Cortex of kidney (tissue), 1 donor: ENCODE data around the gene TM6SF1.
"Not testable (repeated sequence)": the region's sequence is repeated elsewhere in the genome, so short reads cannot be mapped to it uniquely, and the experiment has no call there.

Experiments
- DNase-seq: peaks from one replicate; lab custom pipeline; 2025; lab: John Stamatoyannopoulos, UW

TM6SF1 gene

DNA sequence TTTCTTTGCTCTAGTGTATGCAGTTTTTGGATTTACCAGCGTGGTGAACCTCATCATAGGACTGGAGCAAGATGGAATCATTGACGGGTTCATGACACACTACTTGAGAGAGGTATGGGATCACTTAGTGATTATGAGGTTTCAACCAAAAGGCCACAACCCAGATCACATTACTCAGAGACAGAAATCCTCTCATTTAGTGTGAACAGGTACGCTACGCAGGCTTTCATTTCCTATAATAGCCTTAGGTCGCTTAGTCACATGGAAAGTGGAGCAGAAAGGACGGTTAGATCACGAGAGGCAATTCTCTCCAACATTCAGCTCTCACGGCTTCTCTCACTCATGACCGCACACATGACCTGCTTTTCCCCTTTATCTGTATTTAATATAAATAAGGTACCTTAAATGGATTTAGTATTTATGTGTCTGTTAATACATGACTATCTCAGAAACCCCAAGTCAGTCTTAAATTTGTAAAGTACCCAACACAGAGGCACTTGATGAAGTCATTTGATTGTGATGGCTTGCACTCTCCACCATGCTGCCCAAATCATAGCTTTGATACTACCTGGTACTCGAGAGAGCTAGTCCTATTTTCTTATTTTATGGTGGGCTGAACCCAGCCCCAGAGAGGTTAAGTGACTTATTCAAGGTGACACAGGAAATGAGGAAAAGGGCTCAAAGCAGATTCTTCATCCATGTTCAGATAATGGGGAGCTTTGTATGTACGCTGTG is 8.6 kb downstream of the TM6SF1 start:
- no peak for DNase-seq

DNA sequence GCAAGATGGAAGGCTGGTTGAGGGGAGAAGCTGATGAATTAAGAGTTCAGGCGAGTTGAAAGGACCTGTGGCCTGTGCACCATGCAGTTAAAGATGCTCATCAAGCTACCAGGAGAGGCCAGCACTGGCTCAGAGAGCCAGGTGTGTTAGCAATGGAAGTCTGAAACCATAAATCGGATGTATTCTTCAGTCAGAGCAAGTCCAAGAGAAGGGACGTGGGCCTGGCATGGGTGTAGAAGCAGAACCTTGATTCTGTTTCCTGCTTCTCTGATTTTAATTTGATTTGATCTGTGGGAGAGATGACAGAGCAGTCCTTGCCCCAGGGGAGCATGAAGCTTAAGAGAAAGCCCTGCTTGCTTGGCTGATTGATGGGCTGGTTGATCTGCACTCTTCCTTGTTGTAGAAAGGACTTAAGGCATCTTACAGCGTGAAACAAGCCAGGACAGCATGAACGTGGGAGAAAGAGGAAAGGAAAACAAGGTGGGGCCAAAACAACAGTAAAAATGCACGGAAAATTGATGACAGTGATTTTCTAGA is 10.9 kb downstream of the TM6SF1 start:
- no peak for DNase-seq

- DNase-seq, result no peak
These were observed 11.5 kb downstream of the TM6SF1 start for GRCh38 chr15:83118968-83119367.

- no peak for DNase-seq
These were observed 12.6 kb downstream of the TM6SF1 start for GRCh38 chr15:83119968-83120581.

DNA sequence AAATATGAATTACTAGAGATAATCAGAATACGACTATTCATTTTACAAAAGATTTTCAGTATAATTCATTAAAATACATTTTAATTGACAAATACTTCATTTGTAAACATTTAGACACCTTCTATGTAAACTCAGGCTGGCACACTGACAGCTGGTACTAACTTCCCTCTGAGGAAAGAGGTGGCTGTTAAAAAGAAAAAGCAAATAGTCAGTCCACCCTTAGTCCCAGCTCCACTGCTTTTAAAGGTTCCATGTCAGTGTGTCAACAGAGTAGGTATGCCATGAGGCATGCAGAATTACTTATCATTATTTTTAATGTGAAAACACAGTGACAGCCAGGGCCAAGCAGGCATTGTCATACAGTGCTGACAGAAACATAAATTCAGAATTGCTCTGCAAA is 16.1 kb downstream of the TM6SF1 start:
- no peak for DNase-seq

- DNase-seq, result no peak
These were observed 20.2 kb downstream of the TM6SF1 start for GRCh38 chr15:83127547-83128150.

DNA sequence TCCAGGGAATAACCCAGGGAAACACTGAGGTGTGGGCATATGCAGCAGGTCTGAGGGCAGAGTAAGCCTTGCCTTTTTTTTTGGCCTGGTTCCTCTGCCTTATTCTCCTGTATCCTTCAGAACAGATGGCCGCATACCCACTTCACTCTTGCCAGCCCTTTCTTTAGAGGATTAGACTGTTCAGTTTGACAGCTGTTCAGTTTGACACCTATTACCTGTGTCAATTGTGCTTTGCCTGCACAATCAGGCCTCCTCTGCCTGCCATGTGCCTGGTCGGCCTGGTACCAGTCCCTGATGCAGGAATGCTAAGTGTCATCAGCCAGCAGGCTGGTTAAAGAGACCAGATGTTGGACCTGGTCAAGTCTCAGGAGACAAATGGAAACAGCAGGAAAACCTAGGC is 22.3 kb downstream of the TM6SF1 start:
- no peak for DNase-seq

DNA sequence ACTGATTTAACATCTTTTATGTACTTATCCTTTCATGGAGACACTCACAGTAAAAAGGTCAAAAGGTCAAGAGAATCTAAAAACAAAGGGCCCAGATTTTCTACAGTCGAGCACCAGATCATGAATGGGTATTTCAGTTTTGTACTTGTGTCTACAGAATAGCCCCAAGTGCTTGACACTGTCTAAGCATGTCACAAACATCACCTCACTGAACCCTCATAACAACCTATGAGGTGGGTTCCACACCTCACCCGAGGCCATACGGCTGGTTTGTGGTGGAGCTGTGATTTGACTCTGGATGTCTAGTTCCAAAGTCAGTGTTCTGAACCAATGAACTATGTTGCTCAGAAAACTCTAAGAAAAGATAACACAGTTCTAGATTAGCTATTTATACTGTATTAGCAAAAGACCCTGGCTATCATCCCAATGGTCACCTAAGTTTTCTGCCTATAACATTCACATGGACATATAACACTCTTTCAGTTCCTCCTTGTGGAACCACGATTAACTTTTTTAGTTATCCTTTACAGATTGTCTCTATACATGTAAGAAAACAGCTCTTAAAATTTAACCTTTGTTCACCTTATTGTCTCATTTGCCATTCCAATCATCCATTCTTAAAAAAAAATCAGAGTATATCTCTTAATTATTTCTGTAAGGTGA is 25.5 kb downstream of the TM6SF1 start:
- no peak for DNase-seq

DNA sequence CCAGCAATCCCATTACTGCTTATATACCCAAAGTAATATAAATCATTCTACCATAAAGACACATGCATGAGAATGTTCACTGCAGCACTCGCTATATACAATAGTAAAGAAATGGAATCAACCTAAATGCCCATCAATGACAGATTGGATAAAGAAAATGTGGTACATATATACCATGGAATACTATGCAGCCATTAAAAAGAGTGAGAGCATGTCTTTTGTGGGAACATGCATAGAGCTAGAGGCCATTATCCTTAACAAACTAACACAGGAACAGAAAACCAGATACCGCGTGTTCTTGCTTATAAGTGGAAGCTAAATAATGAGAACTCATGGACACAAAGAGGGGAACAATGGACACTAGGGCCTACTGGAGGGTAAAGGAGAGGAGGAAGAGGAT is 34.7 kb downstream of the TM6SF1 start:
- DNase-seq, result not testable (repeated sequence)

DNA sequence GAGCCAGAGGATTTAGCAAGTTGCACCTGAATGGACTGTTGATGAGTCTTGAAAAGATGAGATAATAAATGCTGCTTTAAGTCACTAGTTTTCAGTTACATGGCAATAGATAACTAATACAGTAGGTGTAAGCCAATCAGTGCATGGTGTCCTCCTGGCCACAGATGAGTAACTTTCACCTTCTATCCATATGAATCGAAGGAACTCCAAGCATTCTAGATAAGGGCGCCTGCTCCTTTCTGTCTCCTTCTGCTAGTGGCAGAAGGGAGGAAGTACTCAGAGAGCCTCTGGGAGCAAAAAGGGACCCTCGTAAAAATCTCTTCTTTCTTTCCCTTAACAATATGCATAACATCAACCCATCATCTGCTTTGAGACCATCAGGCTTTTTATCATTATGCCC is 37.3 kb downstream of the TM6SF1 start:
- DNase-seq, result no peak

GRCh38 chr15:83153288-83153687 is 45.8 kb downstream of the TM6SF1 start:
- no peak for DNase-seq

DNA sequence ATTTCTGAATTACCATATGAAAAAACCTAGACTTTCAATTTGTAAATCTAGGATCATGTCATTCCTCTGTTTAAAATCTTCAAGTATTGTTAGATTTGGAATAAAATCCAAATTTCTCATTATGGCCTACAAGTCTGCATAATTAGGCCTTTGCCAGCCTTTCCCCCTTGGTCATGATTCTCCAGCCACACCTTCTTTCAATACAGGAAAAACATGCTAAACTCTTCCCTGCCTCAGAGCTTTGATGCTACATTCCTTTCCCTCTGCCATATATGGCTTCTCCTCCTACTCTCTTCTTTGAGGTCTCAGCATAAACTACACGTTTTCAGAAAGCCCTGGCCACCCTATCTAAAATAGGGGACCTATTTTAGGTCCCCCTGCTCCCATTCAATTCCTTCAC is 48.5 kb downstream of the TM6SF1 start:
- no peak for DNase-seq

DNA sequence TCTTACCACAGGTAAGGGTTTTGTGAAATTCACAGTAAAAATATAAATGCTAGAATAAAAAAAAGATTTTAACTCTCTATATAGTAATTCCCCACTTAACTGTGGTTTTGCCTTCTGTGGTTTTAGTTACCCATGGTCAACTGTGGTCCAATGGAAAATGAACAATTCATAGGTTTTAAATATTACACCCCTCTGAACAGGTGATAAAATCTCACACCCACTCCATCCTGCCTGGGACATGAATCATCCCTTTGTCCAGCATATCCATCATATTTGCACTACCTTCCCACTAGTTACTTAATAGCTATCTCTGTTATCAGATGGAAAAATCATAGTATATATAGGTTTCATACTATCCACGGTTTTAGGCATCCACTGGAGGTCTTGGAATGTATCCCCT is 50.9 kb downstream of the TM6SF1 start:
- no peak for DNase-seq

DNA sequence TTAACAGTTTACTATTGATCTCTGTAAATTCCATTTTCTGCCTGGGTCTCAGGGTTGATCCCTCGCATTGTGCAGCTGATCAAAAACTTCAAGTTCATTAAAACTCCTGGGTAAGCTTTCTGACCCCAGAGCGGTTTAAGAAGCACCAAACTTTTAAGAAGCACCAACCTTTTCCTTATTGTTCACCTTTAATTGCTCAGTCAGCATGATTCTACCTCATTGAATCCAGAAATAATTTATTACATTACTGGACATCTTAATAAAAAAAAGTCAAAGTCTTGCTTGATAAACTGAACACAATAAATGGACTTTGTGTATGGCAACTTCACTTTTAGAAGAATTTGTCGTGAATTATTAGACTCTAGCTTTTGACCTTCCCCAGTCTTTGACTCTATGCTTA is 53.3 kb downstream of the TM6SF1 start:
- DNase-seq, result no peak

DNA sequence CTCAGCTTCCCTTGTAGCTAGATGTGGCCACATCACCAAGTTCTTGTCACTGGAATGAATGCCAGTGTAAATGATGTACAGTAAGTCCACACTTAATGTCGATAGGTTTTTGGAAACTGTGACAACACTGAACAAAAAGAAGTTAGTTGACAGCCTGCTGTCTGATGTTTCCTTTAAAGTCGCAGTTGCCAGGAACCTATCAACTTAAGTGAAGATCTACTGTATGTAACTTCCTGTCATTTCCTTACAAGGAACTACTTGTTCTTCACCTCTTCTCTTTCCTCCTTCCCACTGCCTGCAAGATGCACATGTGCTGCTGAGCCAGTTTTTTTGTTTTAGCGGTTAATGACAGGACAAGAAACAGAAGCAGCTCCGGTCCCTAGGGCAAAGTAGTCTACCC is 55.6 kb downstream of the TM6SF1 start:
- no peak for DNase-seq

- DNase-seq, result no peak
These were observed 56.8 kb downstream of the TM6SF1 start for GRCh38 chr15:83164111-83164770.

DNA sequence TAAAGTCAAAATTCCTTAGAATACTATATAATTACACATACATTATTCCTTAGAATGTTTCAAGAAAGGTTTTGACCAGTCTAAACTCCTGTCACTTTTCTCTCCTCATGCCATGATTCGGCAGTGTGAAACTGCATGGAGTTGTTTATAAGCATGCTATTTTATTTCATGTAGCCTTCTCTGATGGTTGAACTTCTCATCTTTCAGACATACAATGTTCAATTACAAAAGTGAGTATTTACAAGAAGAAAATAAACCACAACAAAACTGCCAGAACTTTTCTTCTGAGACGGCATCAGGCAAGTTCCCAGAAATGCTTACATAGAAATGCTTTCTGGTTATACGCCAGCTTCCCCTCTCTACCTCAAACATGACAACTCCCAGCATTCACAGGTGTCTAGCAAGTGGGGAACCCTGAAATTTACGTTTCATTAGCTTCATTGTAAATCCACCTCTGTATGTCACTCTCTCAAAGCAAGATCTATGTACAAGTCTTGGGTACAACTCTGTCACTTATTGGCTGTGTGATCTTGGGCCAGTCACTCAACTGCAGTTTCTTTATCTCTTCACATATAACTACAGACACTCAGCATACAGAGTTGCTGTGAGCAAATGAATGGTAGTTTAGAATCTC is 57.4 kb downstream of the TM6SF1 start:
- no peak for DNase-seq

GRCh38 chr15:83166218-83166617 is 58.8 kb downstream of the TM6SF1 start:
- no peak for DNase-seq

DNA sequence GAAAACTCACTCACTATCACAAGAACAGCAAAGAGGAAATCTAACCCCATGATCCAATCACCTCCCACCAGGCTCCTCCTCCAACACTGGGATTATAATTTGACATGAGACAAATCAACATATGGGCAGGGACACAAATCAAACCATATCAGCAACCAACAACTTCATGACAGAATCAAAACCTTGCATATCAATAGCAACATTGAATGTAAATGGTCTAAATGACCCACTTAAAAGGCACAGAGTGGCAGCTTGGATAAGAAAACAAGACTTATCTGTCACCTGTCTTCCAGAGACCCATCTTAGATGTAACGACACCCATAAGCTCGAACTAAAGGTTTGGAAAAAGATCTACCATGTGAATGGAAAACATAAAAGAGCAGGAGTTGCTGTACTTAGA is 59.4 kb downstream of the TM6SF1 start:
- no peak for DNase-seq

- DNase-seq, result not testable (repeated sequence)
These were observed 62.1 kb downstream of the TM6SF1 start for GRCh38 chr15:83169576-83169975.

GRCh38 chr15:83170474-83171165 is 63.2 kb downstream of the TM6SF1 start:
- no peak for DNase-seq
